ENCODE data around the gene WDR7. TPM values are rescaled to one million over a fixed set of nuclear protein-coding genes. Genes with fewer than 3 reads are reported as not detected.

Gene WDR7
- total RNA-seq, 1 experiment from 2014 or later = 13.7 TPM

DNA sequence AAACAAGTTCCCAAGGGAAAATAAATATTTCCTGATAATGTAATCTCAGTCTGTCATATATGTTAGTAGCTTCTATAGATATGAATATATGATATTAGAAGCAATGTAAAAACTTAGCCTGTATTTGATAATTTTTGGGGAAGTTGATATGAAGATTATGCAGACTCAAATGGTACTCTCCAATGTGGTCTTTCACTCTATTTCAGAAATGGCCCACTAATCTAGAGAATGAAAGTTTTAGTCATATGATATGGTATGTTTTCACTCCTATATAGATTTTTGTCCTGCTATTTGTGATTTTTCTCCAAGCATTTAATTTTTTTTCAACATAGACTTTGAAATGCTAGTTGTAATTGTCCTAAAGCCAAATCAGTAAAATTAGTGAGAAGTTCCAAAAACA is 259.1 kb downstream of the WDR7 start:
- no peak for DNase-seq (ENCODE audit: low spot score)
- in situ Hi-C loops (cut with HindIII; ENCODE audit: low sequenced_read_pairs) = no loop called here

DNA sequence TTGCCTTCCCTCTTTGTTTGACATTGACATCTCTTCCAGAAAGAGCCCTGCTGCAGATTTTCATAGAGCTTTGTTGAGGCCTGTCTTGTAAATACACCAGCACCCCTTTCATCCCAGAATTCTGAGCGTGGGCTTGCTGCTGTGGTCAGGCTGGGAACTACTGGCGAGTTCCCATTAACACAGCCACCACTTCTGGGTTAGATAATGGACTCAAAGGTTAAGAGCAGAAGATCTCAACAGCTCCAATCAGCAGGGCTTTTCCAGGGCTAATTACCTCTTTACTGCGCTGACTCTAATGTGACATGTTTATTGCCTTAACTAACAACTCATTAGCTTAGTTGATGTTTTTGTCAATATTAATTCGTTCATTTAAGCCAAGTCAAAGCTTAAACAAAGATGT is 259.8 kb downstream of the WDR7 start:
- no peak for DNase-seq (ENCODE audit: low spot score)
- in situ Hi-C loops (cut with HindIII; ENCODE audit: low sequenced_read_pairs) = no loop called here

DNA sequence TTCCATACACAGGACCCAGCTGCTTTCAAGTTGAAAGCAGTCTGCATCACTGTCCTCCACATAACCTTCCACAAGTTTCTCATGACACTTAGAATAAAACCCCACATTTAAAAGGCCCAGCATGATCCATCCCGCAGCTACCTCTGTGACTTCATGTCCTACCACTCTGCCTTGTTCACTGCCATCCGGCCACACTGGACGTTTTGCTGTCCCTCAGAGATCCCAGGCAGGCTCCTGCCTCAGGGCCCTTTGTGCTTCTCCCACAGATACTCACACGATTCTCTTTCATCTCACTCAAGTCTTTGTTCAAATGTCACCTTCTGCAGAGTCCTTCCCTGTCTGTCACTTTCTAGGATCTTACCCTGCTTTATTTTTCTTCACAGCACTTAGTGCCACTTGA is 262.8 kb downstream of the WDR7 start:
- in situ Hi-C loops (cut with HindIII; ENCODE audit: low sequenced_read_pairs) = no loop called here
- DNase-seq (ENCODE audit: low spot score) = no peak

DNA sequence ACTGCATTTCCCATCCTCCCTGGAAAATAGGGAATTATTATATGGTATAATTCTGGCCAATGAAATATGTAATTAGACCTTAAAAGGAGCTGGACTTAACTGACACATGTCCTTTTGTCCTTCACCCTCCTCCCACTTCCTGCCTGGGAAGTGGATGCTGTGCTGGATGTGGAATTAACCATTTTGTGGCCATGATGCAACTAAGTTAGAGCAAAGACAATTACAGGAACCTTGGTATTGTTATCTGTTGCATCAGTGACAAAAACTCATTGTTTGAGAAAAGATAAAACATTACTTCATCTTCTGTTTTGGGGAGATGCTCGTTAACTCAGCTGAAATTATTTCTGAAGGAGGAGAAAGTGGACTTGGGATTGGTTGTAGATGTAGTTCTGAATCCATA is 268.0 kb downstream of the WDR7 start:
- no peak for DNase-seq (ENCODE audit: low spot score)
- in situ Hi-C loops (cut with HindIII; ENCODE audit: low sequenced_read_pairs) = no loop called here

DNA sequence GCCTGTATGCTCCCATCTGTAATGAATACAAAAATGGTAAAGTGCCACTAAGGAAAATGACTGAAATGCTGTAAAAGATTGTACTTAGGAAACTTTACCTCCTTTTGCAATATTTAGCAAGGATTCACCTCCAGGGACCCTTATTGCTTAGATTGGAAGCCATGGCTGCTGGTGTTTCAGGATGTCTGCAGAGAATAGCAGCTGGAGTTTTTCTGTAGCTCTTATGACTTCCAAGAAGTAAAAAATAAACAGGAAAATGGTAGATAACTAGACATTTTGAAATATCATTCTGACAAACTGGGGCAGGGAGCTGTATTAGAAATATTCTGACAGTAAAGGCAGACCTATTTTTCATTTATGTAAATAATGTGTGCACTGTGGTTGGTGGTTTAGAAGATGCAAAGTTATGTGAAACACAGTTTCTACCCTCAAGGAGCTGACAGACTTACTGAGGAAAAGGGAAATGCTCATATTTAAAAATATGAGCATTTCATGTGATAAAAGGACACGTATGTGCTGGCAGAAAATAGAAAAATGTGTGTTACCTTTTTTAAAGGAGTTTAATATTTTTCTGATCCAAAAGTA is 270.8 kb downstream of the WDR7 start:
- in situ Hi-C loops (cut with HindIII; ENCODE audit: low sequenced_read_pairs) = no loop called here
- no peak for DNase-seq (ENCODE audit: low spot score)

DNA sequence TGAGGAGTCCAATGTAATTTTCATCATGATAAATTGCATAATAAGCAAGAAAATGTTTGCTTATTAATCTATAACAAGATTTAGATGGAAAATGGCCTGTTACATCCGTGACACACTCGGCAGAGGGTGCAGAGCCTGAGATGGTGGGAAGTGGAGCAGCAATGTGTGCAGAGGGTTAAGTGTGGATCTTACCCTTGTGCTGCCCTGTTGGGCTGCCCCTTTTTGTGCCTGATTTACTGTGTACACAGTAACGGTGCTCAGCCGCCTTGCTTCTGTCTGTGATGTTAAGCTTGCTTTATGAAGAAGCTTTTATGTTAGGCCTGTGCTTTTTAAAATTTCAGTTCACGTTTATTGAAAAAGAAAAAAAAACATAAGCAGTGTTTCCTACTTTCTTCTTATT is 275.6 kb downstream of the WDR7 start:
- DNase-seq (ENCODE audit: low spot score) = no peak
- in situ Hi-C loops (cut with HindIII; ENCODE audit: low sequenced_read_pairs) = no loop called here

DNA sequence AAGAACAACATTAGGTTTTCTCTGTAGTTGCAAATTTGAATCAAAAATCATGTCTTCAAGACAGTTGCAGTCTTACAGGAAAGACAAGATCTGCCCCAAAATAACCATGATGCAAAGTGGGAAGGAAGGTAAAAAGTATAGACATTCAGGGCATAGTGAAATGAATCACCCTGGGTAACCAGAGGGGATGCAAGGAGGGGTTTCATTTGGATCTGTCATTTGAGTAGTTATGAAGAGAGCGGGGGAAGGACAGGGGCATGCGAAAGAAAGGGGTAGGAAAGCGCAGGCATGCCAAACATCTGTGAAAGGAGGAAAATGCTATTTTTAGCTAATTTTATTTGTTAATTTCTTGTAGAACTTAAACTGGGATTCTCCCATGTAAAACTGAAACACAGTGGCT is 276.6 kb downstream of the WDR7 start:
- no peak for DNase-seq (ENCODE audit: low spot score)
- in situ Hi-C loops (cut with HindIII; ENCODE audit: low sequenced_read_pairs) = no loop called here

DNA sequence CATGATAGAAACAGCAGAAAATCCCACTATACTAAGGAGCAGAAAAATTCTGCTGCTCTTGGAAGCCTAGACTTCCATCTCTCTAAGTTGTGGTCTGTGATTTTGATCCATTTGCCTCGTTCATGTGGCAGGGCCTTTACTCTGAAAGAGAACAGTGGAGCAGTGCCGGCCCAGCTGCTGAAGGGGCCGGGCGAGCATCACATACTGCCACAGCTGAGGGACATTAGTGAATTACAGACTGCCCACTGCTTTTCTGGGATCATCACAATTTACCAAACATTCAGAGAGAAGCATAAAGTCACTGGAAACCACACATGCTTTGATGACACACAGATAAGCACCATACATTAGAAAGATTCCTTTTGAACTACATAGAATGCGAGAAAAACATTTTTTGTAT is 278.7 kb downstream of the WDR7 start:
- DNase-seq (ENCODE audit: low spot score) = no peak
- in situ Hi-C loops (cut with HindIII; ENCODE audit: low sequenced_read_pairs) = no loop called here

DNA sequence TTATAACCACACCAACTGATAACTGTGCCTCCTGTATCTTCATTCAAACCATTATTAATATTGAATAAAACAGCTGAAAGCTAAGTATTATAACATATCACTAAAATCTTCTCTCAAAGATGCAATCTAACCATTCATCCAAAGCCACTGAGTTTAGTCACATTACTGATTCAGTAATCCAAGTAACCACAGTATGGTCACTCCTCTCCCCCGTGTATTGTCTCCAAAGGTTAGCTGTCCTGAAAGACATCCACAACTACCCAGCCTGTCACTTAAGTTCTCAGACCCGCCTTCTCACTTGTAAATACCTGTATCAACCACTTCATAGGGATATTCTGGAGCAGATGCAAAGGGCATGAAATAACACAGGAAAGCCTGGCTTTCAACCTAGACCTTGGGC is 282.3 kb downstream of the WDR7 start:
- no peak for DNase-seq (ENCODE audit: low spot score)
- in situ Hi-C loops (cut with HindIII; ENCODE audit: low sequenced_read_pairs) = no loop called here

DNA sequence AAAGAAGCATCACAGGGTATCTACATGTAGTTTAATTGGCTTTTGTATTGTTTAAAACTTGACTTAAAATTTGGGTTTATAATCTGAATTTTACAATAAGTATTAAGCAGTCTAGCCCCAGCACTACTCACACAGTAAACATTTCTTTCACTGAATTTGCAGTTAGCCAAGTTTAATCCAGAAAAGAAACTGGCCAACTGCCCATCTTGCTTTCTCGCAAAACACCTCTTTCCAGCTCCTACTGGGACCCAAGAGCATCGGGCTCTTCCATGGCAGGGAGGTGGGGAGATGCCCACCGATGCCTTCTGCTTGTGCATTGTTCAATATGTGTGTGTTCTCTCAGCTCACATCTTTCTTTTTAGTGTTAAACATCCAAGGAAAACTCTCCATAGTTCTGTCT is 283.0 kb downstream of the WDR7 start:
- in situ Hi-C loops (cut with HindIII; ENCODE audit: low sequenced_read_pairs) = no loop called here
- no peak for DNase-seq (ENCODE audit: low spot score)

DNA sequence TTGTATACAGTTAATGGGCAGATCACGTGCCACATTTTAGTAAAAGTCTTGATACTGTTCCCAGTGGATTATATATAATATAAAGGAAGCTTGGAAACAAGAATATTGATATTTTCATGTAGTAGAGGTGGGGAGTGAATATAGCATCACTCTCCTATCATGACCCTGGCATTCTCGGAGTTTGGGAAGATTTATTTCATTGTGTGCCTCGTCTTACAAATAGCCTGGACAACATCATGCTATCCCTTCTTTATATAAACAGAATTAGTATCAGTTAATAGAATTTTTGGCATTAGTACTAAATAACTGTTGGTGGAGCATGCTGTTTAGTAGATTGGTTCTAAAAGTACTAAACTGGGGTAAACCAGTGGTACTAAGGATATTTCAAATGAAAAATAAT is 283.7 kb downstream of the WDR7 start:
- DNase-seq (ENCODE audit: low spot score) = no peak
- in situ Hi-C loops (cut with HindIII; ENCODE audit: low sequenced_read_pairs) = no loop called here

DNA sequence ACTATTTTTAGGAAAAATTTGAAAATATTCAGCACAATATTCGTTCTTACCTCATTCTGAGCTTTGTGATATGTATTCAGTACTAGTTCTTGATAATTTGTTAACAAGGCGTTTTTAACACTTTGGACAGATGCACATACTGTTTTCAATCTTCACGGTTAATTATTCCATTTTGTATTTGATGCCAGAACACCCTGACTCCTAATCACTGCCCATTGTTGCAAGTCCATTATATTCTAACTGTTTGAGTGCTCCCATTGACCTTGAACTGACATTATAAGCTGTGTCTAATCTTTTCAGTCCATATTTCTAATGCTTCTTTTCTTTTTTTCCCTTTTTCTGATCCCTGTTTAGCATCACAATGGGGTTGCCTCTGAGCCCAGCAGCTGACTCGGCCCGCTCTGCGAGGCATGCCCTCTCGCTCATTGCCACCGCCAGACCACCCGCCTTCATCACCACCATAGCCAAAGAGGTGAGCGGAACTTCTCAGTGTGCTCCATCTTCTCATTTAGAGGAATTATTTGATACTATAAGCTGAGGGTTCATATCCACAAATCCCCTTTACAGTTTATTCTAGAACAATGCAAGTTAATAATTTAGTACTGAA is 284.4 kb downstream of the WDR7 start:
- in situ Hi-C loops (cut with HindIII; ENCODE audit: low sequenced_read_pairs) = no loop called here
- DNase-seq (ENCODE audit: low spot score) = no peak

DNA sequence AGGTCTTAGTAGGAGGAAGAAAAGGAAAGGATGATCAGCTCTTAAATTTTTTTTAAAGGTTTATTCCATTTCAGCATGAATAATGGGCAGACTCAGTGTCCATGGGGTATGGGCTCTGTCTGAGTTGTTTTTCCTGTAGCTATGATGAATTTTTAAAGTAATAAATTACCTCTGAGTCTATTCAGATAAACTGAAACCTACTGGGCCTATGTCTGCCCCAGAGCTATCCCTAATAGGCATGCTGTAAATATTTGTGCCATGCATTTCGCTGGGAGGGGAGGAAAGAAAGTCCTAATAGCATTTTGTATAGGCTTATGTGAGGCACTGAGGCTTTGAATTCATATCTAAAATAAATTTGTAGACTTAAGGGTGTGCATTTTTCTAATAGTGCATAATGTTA is 285.3 kb downstream of the WDR7 start:
- in situ Hi-C loops (cut with HindIII; ENCODE audit: low sequenced_read_pairs) = no loop called here

DNA sequence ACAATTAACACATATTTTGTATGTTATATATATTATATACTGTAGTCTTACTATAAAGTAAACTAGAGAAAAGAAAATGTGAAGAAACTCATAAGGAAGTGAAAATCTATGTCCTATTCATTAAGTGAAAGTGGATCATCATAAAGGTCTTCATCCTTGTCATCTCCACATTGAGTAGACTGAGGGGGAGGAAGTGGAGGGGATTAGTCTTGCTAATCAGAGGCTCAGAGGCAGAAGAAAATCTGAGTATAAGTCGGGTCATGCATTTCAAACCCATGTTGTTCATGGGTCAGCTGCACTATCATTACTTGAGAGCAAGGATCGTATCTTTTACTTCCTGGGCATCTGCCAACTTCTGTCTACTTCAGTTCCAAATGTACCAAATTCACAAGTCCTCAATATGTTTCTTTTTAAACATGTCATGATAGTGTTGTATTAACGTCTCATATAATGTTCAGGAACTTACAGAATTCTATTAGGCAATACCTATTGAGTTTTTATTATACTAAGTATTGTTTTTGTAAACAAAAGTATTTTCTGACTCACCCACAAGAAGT is 286.8 kb downstream of the WDR7 start:
- in situ Hi-C loops (cut with HindIII; ENCODE audit: low sequenced_read_pairs) = no loop called here
- no peak for DNase-seq (ENCODE audit: low spot score)

More for the DNA sequence above, 285.3 kb downstream of the WDR7 start:
- no peak for DNase-seq (ENCODE audit: low spot score)

DNA sequence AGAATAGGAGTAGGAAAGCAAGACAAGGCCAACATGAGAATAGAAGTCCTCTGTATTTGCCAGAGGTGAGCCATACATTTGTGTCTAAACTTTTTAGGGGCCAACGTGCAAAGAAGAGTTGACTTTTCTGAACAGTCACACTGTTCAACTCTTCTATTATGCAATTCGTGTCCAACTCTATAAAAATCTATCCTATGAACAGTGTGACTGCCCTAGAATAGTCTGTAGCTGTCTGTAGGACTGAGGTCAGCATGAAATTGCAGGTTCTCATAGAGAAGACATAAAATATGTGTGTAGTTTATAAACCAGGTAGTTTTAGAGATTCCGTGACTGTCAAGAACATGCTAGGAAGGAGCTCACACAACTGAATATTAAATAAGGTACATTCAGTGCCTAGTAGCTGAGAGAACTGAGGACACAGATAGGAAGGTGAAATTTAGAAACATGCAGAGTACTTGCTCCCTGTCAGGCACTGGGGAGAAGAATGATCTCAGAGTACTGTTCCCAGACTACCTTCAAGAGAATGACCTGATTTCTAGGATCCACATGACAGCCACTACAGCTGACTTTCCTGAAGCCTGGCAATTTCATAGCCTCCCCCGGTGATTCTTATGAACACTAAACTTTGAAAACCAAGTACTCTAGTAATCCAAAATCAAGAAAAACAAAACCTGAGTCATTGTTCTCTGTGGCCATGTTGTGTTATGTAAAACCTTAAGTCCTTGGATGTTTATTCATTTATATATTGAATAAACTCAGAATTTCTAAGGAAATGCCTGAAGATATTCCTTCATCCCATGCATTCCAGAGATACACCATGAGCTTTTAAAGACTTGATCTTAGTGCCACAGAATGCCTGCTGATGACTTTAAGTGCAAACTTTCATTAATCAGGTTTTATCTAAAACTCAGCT is 294.3 kb downstream of the WDR7 start:
- in situ Hi-C loops (cut with HindIII; ENCODE audit: low sequenced_read_pairs) = no loop called here
- DNase-seq (ENCODE audit: low spot score) = peak; percentile 34

DNA sequence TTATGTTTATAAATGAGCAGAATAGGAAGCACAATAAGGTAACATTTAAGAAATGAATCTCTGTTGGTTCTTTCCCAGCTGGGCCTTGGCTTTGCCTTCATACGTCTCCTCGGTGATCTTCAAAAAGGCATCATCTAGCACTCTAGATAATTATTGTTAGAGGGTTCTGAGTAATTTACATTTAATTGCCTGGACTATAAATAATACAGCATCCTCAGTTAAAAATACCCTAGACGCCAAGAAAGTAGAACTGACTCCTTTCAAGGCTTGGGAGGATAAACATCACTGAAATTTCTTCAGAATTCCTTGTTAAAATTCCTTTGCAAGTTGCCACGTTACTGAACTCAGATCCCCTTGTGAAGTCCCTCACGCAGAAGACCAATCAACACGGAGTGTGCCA is 296.1 kb downstream of the WDR7 start:
- DNase-seq (ENCODE audit: low spot score) = no peak
- in situ Hi-C loops (cut with HindIII; ENCODE audit: low sequenced_read_pairs) = no loop called here

DNA sequence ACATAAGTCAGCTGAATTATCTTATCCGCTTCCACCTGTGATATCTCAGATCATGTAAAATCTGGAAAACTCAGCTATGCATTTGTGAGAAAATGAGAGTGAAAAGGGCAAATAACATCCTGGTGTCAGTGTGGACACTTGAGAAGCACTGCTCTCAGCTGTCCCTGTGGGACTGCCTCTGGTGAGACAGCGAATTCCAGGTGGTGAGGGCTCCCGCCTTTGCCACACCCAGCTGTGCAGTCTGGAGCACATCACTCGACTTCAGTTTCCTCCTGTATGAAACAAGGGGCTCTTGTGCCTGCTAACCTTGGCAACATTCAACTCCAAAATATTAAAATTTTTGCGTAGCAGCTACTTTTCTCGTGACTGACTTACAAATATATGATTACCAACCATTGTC is 300.9 kb downstream of the WDR7 start:
- in situ Hi-C loops (cut with HindIII; ENCODE audit: low sequenced_read_pairs) = no loop called here

DNA sequence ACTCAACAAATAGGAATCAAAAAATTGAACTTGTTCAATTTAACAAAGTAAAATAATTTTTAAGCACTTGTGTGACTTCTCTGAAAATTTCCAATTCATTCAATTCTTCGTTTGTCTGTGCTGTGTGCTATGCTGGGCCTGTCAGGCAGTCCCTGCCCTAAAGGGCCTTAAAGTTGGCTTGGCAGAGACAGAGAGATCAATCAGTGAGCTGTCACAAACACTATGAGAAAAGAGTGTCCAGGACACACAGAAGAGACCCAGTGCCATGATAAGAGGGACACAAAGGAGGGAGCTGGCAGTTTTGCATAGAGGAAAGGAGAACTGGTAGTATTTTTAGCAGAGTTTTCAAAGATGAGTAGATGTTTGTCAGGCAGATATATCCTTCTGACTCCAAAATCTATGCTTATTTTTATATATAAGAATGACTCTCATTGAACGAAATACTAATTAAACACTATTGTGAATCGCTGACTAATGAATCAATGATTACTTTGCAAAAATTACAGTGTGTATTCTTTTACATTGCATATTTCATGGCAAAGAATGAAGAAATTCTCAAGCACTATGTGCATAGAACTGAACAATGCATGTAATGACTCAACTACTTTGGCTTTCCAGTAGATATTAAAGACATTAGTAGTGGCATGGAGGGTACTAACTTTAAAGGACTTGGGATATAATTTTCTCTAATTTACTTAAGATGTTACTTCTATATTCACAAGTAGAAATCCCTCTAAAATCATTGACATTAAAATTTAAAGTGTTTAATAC is 302.5 kb downstream of the WDR7 start:
- in situ Hi-C loops (cut with HindIII; ENCODE audit: low sequenced_read_pairs) = no loop called here
- no peak for DNase-seq (ENCODE audit: low spot score)

More for the DNA sequence above, 300.9 kb downstream of the WDR7 start:
- no peak for DNase-seq (ENCODE audit: low spot score)

DNA sequence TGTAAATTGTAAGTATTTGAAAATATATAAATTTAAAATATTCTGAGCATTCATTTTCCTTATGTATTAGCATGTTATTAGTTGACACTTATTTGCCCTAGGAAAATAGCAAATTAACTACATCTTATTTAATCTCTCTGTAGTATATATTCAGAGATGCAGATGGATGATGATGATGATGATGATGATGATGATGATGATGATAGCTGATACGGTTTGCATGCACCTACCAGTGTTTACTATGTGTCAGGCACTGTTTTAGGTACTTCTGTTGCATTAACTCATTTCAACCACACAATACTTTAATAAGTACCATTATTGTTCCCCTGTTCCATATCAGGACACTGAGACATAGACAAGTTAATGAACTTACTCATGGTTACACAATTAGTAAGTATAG is 304.3 kb downstream of the WDR7 start:
- in situ Hi-C loops (cut with HindIII; ENCODE audit: low sequenced_read_pairs) = no loop called here
- no peak for DNase-seq (ENCODE audit: low spot score)

DNA sequence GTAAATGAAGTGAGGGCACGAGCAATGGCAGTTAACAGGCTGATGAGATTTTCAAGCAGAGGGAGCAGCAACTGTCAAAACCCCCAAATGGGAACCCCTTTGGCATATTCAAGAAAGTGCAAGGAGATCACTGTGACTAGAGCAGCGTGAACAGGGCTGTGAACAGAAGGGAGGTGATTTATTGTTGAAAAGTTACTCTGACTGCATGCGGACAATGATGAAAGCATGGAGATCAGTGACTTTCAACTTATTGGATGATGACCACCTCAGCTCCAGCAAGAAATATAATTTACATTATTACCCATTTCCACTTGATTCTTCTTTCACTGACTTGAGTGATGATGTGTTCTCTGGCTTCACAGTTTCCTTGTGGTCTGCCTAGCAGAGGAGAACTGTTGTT is 308.0 kb downstream of the WDR7 start:
- in situ Hi-C loops (cut with HindIII; ENCODE audit: low sequenced_read_pairs) = no loop called here
- no peak for DNase-seq (ENCODE audit: low spot score)
